Subcutaneous abdominal adipose tissue (tissue), 5 donors: Measurements from ENCODE around the gene EMILIN2.

Source experiments
- H3K27ac ChIP-seq: one replicate; pipeline ENCODE4 v1.7.0; 2013; ENCODE audit warnings: low read depth, mild to moderate bottlenecking, inconsistent platforms, low read length, moderate library complexity
- H3K27me3 ChIP-seq, 5 donors: one replicate each; pipeline ENCODE4 v1.7.0; 2013; ENCODE audit warnings: low read length in 5 of 5, inconsistent platforms in 1 of 5; ENCODE audit not compliant: control insufficient read depth in 5 of 5, insufficient read depth in 4 of 5
- H3K36me3 ChIP-seq, 5 donors: one replicate each; pipeline ENCODE4 v1.7.0; 2013; ENCODE audit warnings: low read length in 5 of 5; ENCODE audit not compliant: control insufficient read depth in 5 of 5, insufficient read depth in 5 of 5
- H3K4me1 ChIP-seq, 5 donors: one replicate each; pipeline ENCODE4 v1.7.0; 2013; ENCODE audit warnings: low read length in 5 of 5, mild to moderate bottlenecking in 3 of 5, moderate library complexity in 1 of 5; ENCODE audit not compliant: control insufficient read depth in 5 of 5, insufficient read depth in 5 of 5
- H3K4me3 ChIP-seq, 5 donors: one replicate each; pipeline ENCODE4 v1.7.0; 2013; ENCODE audit warnings: low read length in 5 of 5, low read depth in 1 of 5
- H3K9ac ChIP-seq, 5 donors: one replicate each; pipeline ENCODE4 v1.7.0; 2013; ENCODE audit warnings: low read length in 5 of 5, mild to moderate bottlenecking in 4 of 5, moderate library complexity in 3 of 5
- H3K9me3 ChIP-seq, 5 donors: one replicate each; pipeline ENCODE4 v1.7.0; 2013; ENCODE audit warnings: low read length in 5 of 5; ENCODE audit not compliant: control insufficient read depth in 5 of 5
- donor health status: healthy.
- donor health status: healthy.
- donor health status: healthy.
- donor health status: healthy.
- donor health status: healthy.

Gene EMILIN2

DNA sequence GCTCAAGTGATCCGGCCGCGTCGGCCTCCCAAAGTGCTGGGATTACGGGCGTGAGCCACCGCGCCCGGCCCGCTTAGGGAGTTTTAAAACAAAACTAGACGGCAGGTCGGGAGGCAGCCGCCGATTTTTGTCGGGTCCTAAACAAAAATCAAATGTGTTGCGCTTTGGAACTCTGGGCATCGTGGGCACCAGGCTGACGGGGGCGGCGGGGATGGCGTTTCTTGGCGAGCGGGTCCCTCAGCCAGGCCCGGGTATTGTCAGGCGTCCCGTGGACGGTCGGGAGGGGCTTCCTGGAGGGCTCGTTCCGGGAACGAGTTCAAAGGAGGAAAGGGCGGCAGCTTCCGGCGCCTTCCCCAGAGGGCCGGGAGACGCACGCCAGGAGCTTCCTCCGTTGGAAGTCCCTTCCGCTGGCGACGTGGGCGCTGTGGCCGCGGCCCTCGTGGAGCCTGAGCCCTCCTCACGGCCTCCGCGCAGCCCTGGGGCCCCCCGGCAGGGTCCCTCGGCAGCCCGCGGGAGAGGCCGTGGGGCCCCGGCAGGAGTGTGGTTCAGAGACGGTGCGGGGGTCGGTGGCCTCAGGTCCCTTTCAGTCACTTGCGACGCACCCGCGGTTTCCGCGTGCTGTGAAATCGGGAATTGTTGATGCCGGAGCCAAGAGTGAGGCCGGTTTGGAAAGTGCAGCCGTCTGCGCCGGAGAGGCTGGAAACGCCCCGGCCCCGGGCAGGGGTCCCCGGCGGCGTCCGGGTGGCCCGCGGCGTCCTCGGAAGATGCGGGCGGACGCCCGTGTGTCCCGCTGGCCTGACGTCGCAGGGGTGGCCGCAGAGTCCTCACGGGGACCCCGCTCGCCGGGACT, 59.3 kb downstream of the EMILIN2 start:
- Histone ChIP-seq H3K4me1 (peaks cover 5 to 52% (median 34%) of the 10 kb centered on the region in 5 donors), H3K9ac (peak overlapping the region in 2 of 5 donors; percentile 26 to 39), H3K27ac (no peak overlapping the region)

DNA sequence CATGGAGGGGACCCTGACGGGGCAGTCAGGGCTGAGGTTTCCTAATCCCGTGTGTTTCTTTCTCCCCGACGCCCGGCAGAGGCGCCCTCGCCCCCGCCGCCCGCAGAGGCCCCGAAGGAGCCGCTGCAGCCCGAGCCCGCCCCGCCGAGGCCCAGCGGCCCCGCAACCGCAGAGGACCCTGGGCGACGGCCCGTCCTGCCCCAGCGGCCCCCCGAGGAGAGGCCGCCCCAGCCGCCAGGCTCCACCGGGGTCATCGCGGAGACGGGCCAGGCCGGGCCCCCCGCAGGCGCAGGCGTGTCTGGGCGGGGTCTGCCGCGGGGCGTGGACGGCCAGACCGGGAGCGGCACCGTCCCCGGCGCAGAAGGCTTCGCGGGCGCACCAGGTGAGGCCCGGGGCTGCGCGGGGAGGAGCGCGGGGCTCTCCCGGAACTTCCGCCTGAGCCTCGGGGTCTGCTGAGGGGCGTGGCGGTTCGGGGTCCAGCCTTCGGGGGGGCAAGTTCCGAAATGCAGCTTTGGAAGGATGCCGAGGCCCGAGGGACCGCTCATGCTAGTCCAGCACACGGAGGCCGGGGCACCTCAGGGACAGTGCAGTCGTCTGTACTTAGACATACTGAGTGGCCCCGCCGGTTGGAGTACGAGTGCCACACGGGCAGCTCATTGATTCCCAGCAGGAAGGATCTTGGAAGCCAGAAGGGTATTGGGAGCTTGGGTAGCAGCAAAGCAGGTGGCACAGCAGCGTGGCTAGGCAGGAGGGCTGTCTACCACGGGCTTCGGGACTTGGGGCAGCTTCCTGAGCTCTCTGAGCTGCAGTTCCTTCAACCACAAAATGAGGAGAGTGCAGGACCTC, 60.1 kb downstream of the EMILIN2 start:
- Histone ChIP-seq H3K4me3 (peak overlapping the region; percentile 43 to 62 (median 48)), H3K9ac (peak overlapping the region in 2 of 5 donors; percentile 4 to 26), H3K27ac (no peak overlapping the region), H3K36me3 (peaks cover 0 to 35% (median 15%) of the 10 kb centered on the region in 5 donors), H3K9me3 (no peaks in the 10 kb centered on the region), H3K27me3 (peaks cover 0 to 15% (median 3%) of the 10 kb centered on the region in 5 donors), H3K4me1 (peaks cover 4 to 44% (median 30%) of the 10 kb centered on the region in 5 donors)

More for the DNA sequence above, 59.3 kb downstream of the EMILIN2 start:
- Histone ChIP-seq H3K36me3 (peaks cover 0 to 30% (median 11%) of the 10 kb centered on the region in 5 donors), H3K27me3 (peaks cover 0 to 15% (median 3%) of the 10 kb centered on the region in 5 donors), H3K4me3 (peak overlapping the region in 4 of 5 donors; percentile 43 to 62 (median 50)), H3K9me3 (no peaks in the 10 kb centered on the region)

GRCh38 chr18:2907550-2908135, 60.8 kb downstream of the EMILIN2 start:
- no peak overlapping the region for H3K9ac ChIP-seq
- peaks cover 0 to 11% (median 3%) of the 10 kb centered on the region in 5 donors for H3K27me3 ChIP-seq
- H3K27ac ChIP-seq, result no peak overlapping the region
- H3K9me3 ChIP-seq, result no peaks in the 10 kb centered on the region
- H3K4me3 ChIP-seq, result peak overlapping the region in 3 of 5 donors; percentile 43 to 62 (median 48)
- H3K36me3 ChIP-seq, result peaks cover 0 to 41% (median 20%) of the 10 kb centered on the region in 5 donors
- peaks cover 0 to 37% (median 23%) of the 10 kb centered on the region in 5 donors for H3K4me1 ChIP-seq

DNA sequence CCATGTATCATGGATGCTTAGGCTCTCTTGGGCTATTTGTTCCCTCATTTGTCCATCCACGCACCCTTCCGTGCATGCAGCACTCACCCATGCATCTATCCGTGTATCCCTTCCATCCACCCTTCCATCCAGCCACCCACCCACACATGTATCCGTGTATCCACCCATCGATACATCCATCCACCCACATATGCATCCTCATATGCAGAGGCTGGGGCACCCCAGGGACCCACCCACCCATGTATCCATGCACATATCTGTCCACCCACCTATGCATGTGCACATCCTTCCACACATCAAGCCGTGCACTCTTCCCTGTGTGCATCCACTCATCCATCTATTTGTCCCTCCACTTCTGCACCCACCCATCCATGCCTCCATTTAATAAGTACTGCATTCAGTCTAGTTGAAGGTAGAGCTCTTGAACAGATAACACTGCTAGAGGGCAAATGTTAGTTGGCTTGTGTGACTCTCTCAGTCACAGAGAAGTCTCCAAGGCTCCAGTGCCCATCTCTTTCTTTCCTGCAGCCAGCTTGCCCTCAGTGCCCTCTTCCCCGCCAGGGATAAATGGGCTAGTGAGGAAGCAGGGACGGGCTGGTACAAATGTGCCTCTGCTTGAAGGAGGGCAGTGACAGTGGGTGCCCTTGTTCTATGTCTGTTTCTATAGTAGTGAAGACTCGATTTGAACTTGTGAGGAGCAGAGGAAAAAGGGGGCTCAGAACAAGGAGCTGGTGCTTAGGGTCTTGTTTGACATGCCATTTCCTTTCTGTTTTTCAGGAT, 61.5 kb downstream of the EMILIN2 start:
- H3K27ac ChIP-seq, result no peak overlapping the region
- no peaks in the 10 kb centered on the region for H3K9me3 ChIP-seq
- H3K27me3 ChIP-seq, result peaks cover 0 to 11% (median 3%) of the 10 kb centered on the region in 5 donors
- no peak overlapping the region for H3K4me3 ChIP-seq
- peaks cover 0 to 47% (median 26%) of the 10 kb centered on the region in 5 donors for H3K36me3 ChIP-seq
- no peak overlapping the region for H3K9ac ChIP-seq
- peaks cover under 1 to 32% (median 19%) of the 10 kb centered on the region in 5 donors for H3K4me1 ChIP-seq

DNA sequence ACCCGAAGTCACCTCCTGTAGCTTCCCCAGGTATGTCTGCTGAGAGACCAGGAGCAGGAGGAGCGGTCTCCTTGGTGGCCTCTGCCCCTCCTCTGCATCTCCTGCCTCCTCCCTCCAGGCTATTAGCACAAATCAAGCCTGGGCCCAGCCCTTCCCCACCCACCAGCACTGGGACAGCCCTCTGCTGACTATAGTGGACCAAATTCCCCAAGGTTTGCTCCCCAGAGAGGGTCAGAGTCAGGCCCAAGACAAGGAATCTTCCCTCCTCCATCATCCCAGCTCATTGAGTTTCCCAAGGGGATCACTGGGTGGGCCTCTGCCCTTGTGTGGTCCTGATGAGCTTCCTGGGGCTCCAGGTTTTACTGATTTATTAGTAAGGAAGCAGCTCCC, 62.1 kb downstream of the EMILIN2 start:
- Histone ChIP-seq H3K9me3 (no peaks in the 10 kb centered on the region), H3K9ac (no peak overlapping the region), H3K27me3 (peaks cover 0 to 11% (median 3%) of the 10 kb centered on the region in 5 donors), H3K36me3 (peaks cover 0 to 53% (median 32%) of the 10 kb centered on the region in 5 donors), H3K4me1 (peaks cover 2 to 33% (median 22%) of the 10 kb centered on the region in 5 donors), H3K4me3 (no peak overlapping the region), H3K27ac (no peak overlapping the region)

GRCh38 chr18:2909431-2910140, 62.8 kb downstream of the EMILIN2 start:
- H3K9ac ChIP-seq, result no peak overlapping the region
- no peaks in the 10 kb centered on the region for H3K9me3 ChIP-seq
- no peak overlapping the region for H3K4me3 ChIP-seq
- H3K36me3 ChIP-seq, result peaks cover 0 to 60% (median 38%) of the 10 kb centered on the region in 5 donors
- H3K27me3 ChIP-seq, result peaks cover 0 to 11% (median 3%) of the 10 kb centered on the region in 5 donors
- peaks cover 6 to 40% (median 24%) of the 10 kb centered on the region in 5 donors for H3K4me1 ChIP-seq
- H3K27ac ChIP-seq, result no peak overlapping the region

- Histone ChIP-seq H3K27me3 (peaks cover 0 to 11% (median 3%) of the 10 kb centered on the region in 5 donors), H3K36me3 (peaks cover 0 to 66% (median 42%) of the 10 kb centered on the region in 5 donors), H3K4me1 (peaks cover 8 to 44% (median 26%) of the 10 kb centered on the region in 5 donors), H3K27ac (no peak overlapping the region), H3K9ac (no peak overlapping the region), H3K4me3 (no peak overlapping the region), H3K9me3 (no peaks in the 10 kb centered on the region)
These were observed 63.5 kb downstream of the EMILIN2 start for GRCh38 chr18:2910261-2910660.

GRCh38 chr18:2910751-2911425, 64.1 kb downstream of the EMILIN2 start:
- Histone ChIP-seq H3K27me3 (peaks cover 0 to 11% (median 3%) of the 10 kb centered on the region in 5 donors), H3K27ac (no peak overlapping the region), H3K9ac (no peak overlapping the region), H3K4me3 (no peak overlapping the region), H3K4me1 (peaks cover 8 to 38% (median 26%) of the 10 kb centered on the region in 5 donors), H3K9me3 (no peaks in the 10 kb centered on the region), H3K36me3 (peaks cover 0 to 68% (median 44%) of the 10 kb centered on the region in 5 donors)
